T-cell (primary cell): ENCODE measurements around the gene SETDB1. TPM values are rescaled to one million over a fixed set of nuclear protein-coding genes. Genes with fewer than 3 reads are reported as not detected.
"Not testable (repeated sequence)": the region's sequence is repeated elsewhere in the genome, so short reads cannot be mapped to it uniquely, and the experiment has no call there.

ENCODE experiments used
- ATAC-seq, 4 experiments: fragments of 200-7000 bp in 3 of 4; fragments of 150-1000 bp in 1 of 4; cut with Tn5 transposase; replicated peaks in 1 of 4; 1 replicate in 3 of 4; 2 replicates in 1 of 4; pipeline ENCODE4 v1.10.0; 2021; ENCODE audit warnings: moderate library complexity in 3 of 4, mild to moderate bottlenecking in 2 of 4, moderate number of reproducible peaks in 1 of 4
- CTCF ChIA-PET, 2 donors: fragments of 300-600 bp; sonication (Branson Sonifier 250); formaldehyde crosslinking; loops; one replicate each; lab custom pipeline; 2022; ENCODE audit warnings: antibody characterized with exemption in 2 of 2; lab: Charles Lee
- POLR2A ChIA-PET, 2 donors: fragments of 300-600 bp; sonication (Branson Sonifier 250); formaldehyde crosslinking; loops; one replicate each; lab custom pipeline; 2022; ENCODE audit warnings: antibody characterized with exemption in 2 of 2; lab: Charles Lee
- DNase-seq, 35 experiments: peaks; one replicate each; pipeline versions ENCODE4 v3.0.0 to v3.0.0-alpha.2; 2013 to 2023
- H3K27ac ChIP-seq: one replicate; pipeline ENCODE4 v1.5.1; 2013; ENCODE audit warnings: low read length
- H3K27me3 ChIP-seq, 2 experiments: replicated peaks in 1 of 2; 1 replicate in 1 of 2; 2 replicates in 1 of 2; pipeline versions ENCODE4 v1.6.1 to v1.7.0; 2013; ENCODE audit warnings: low read length in 1 of 2, mixed read lengths in 1 of 2; ENCODE audit not compliant: control insufficient read depth in 2 of 2, insufficient read depth in 2 of 2; ENCODE audit errors: extremely low read depth in 1 of 2
- H3K36me3 ChIP-seq, 2 donors: 1 replicate in 1 of 2; 2 replicates in 1 of 2; pipeline versions ENCODE4 v1.6.1 to v1.7.0; 2013; ENCODE audit warnings: low read length in 1 of 2; ENCODE audit not compliant: control insufficient read depth in 2 of 2, insufficient read depth in 1 of 2; ENCODE audit errors: extremely low read depth in 1 of 2
- H3K4me1 ChIP-seq, 2 experiments: 1 replicate in 1 of 2; 2 replicates in 1 of 2; pipeline versions ENCODE4 v1.6.1 to v1.7.0; 2013; ENCODE audit warnings: low read length in 2 of 2, mixed read lengths in 1 of 2; ENCODE audit not compliant: insufficient read depth in 2 of 2, control insufficient read depth in 1 of 2; ENCODE audit errors: extremely low read depth in 1 of 2
- H3K4me3 ChIP-seq, 2 donors: 1 replicate in 1 of 2; 2 replicates in 1 of 2; pipeline versions ENCODE4 v1.5.1 to v1.7.0; 2013; ENCODE audit warnings: mild to moderate bottlenecking in 2 of 2, low read length in 1 of 2, moderate library complexity in 1 of 2; ENCODE audit not compliant: control insufficient read depth in 1 of 2; ENCODE audit errors: extremely low read depth in 1 of 2
- H3K9me3 ChIP-seq: 2 replicates; pipeline ENCODE4 v1.7.0; 2013
- H3K27ac Mint-ChIP-seq, 2 donors: one replicate each; pipeline ENCODE4 v1.8.0; 2020 to 2021; ENCODE audit warnings: mild to moderate bottlenecking in 2 of 2, mixed read lengths in 2 of 2
- H3K27me3 Mint-ChIP-seq, 2 donors: one replicate each; pipeline ENCODE4 v1.8.0; 2021 to 2022; ENCODE audit warnings: mixed read lengths in 2 of 2
- H3K36me3 Mint-ChIP-seq: one replicate; pipeline ENCODE4 v1.8.0; 2021; ENCODE audit warnings: mixed read lengths
- H3K4me1 Mint-ChIP-seq, 3 donors: one replicate each; pipeline ENCODE4 v1.8.0; 2020 to 2022; ENCODE audit warnings: mixed read lengths in 3 of 3, mild to moderate bottlenecking in 1 of 3
- H3K4me3 Mint-ChIP-seq, 3 donors: one replicate each; pipeline ENCODE4 v1.8.0; 2020 to 2022; ENCODE audit warnings: mild to moderate bottlenecking in 3 of 3, mixed read lengths in 3 of 3, moderate library complexity in 3 of 3
- H3K9me3 Mint-ChIP-seq, 3 donors: one replicate each; pipeline ENCODE4 v1.8.0; 2020 to 2022; ENCODE audit warnings: mixed read lengths in 3 of 3
- WGBS: methylation state at CpG from one replicate; pipeline ENCODE4 v1.1.5; 2013; ENCODE audit warnings: missing lambda C conversion rate; ENCODE audit not compliant: insufficient coverage; 5-methylcytosine and 5-hydroxymethylcytosine counted together
- total RNA-seq, 35 experiments: library from RNA in 6 of 35; stranded (reverse) in 6 of 35; fragments of 120-200 nt in 1 of 35; gene quantifications; one replicate each; pipeline versions ENCODE4 v1.2.1 to v1.2.4 and lab custom pipeline; 2013 to 2026

SETDB1 gene
- total RNA-seq, 5 donors from 2014 or later (not counting 1 experiment from before 2014, with no cell fraction given): 44.5 to 72.6 (median 62.5) TPM

DNA sequence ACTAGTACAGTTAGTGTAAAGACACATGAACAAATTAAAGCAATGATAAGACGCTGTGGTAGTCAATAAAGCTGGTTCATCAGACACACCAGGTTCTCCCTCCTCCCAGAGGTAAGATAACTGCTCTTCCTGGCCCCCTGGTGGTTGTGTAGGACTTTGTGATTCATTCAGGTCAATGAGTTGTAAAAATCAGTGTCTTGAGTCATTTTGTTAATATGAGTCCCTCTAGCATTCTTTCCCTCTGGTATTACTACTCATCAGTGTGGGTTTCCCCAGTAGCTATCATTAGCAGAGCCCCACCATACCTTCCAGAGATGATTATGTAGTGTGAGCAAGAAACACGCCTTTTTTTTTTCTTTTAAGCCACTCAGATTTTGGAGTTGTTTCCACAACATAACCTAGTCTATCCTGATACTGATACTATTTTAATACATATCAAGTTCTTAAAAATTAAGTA lies 3.6 kb upstream of the SETDB1 start:
- POLR2A ChIA-PET: interaction anchor here (0.6 to 0.7 kb wide), 2 partner anchors 191 to 254 kb away, joined by 3 to 4 read pairs; no protein-coding TSS in a partner anchor
- DNase-seq (peak; percentile 45 to 82 (median 68)), ATAC-seq (peak; percentile 37 to 51 (median 44))
- Mint-ChIP-seq H3K4me1 (peaks cover 18 to 24% (median 22%) of the 10 kb centered on the region in 3 donors), H3K9me3 (no peaks in the 10 kb centered on the region), H3K27me3 (no peaks in the 10 kb centered on the region), H3K36me3 (peaks cover 3% of the 10 kb centered on the region), H3K4me3 (peak overlapping the region in 1 of 3 donors; percentile 18), H3K27ac (peak overlapping the region in 1 of 2 donors; percentile 39)
- Histone ChIP-seq H3K36me3 (peaks cover 0 to under 1% of the 10 kb centered on the region in 2 donors), H3K9me3 (no peaks in the 10 kb centered on the region), H3K27ac (no peak overlapping the region), H3K4me1 (peaks cover 6 to 17% of the 10 kb centered on the region in 2 experiments), H3K4me3 (no peak overlapping the region), H3K27me3 (peaks cover 0 to 2% of the 10 kb centered on the region in 2 experiments)
- CTCF ChIA-PET: interaction anchor here (0.6 to 1.9 kb wide), 11 partner anchors 44 to 628 kb away, joined by 3 to 8 read pairs (median 4); partner anchors contain the start of genes ARNT (in 1 of the 2) and GOLPH3L (in 1 of the 2)
- WGBS: no CpG with 5 or more reads among the region's 2 CpGs

DNA sequence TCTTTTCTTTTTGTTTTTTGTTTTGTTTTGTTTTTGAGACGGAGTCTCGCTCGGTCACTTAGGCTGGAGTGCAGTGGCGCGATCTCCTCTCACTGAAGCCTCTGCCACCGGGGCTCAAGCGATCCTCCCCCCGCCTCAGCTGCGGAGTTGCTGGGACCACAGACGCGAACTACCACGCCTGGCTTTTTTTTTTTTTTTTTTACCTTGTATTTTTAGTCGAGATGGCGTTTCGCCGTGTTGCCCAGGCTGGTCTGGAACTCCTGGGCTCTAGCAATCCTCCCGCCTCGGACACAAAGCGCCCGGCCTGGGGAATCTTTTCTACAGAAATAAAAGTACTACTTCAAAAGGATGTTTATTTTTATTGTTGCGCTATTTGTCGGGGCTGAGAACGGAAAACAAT lies 1.1 kb upstream of the SETDB1 start:
- Histone ChIP-seq H3K36me3 (peaks cover 0 to 17% of the 10 kb centered on the region in 2 donors), H3K9me3 (no peaks in the 10 kb centered on the region), H3K4me1 (peaks cover 9 to 22% of the 10 kb centered on the region in 2 experiments), H3K27me3 (no peaks in the 10 kb centered on the region), H3K4me3 (peak overlapping the region in 1 of 2 donors; percentile 79), H3K27ac (no peak overlapping the region)
- ATAC-seq: no peak
- WGBS: 88% methylated on average over 8 of the region's 23 CpGs
- no peaks in the 10 kb centered on the region for H3K27me3 Mint-ChIP-seq
- H3K36me3 Mint-ChIP-seq: peaks cover 26% of the 10 kb centered on the region
- peak overlapping the region; percentile 92 to 94 (median 93) for H3K4me3 Mint-ChIP-seq
- ChIA-PET POLR2A (interaction anchor here (0.5 to 0.6 kb wide), 2 partner anchors 399 to 596 kb away, joined by 3 to 5 read pairs; no protein-coding TSS in a partner anchor), CTCF (interaction anchor here (0.6 to 1.4 kb wide), 4 partner anchors 34 to 738 kb away, joined by 3 to 6 read pairs (median 4); partner anchors contain the start of gene GOLPH3L (in 1 of the 2))
- peak in 3 of 35 experiments; percentile 4 to 30 (median 10) for DNase-seq
- H3K9me3 Mint-ChIP-seq: no peaks in the 10 kb centered on the region
- peaks cover 23 to 35% (median 27%) of the 10 kb centered on the region in 3 donors for H3K4me1 Mint-ChIP-seq
- H3K27ac Mint-ChIP-seq: peak overlapping the region; percentile 94 to 95

DNA sequence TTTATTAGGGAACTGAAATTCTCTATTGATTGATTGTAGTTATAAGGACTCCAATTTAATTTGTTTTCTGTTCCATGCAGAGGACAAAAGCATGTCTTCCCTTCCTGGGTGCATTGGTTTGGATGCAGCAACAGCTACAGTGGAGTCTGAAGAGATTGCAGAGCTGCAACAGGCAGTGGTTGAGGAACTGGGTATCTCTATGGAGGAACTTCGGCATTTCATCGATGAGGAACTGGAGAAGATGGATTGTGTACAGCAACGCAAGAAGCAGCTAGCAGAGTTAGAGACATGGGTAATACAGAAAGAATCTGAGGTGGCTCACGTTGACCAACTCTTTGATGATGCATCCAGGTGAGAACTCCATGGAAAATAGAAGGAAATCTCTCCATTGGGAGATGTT lies 1.5 kb downstream of the SETDB1 start:
- POLR2A ChIA-PET: no interaction called here

DNA sequence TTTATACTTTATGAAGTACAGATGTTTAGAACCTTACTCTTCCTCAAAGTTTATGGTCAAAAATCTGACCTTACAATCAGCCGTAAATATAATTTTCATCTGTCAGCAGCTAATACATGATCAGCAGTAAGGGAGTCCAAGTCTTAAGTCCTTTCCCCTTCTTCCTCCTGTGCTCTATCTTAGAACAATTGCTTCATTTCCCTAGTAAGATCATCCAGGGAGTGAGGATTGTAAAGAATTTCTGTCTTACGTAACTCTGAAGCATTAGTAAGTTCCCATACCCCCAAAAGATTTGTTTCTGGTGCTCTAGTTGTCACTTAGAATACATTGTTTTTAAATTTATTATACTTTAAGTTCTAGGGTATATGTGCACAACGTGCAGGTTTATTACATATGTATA lies 2.1 kb downstream of the SETDB1 start:
- no peak overlapping the region for H3K27ac Mint-ChIP-seq

More for the DNA sequence above, 1.5 kb downstream of the SETDB1 start:
- CTCF ChIA-PET: interaction anchor here in 1 of 2 donors (0.5 kb wide), 1 partner anchor 741 kb away, joined by 4 read pairs; no protein-coding TSS in a partner anchor
- peaks cover 0 to 2% (median 0%) of the 10 kb centered on the region in 3 donors for H3K9me3 Mint-ChIP-seq
- no peaks in the 10 kb centered on the region for H3K27me3 Mint-ChIP-seq
- H3K27me3 ChIP-seq: no peaks in the 10 kb centered on the region
- no peak overlapping the region for H3K4me3 ChIP-seq
- no peak overlapping the region for H3K27ac ChIP-seq
- no peak for DNase-seq
- H3K4me1 Mint-ChIP-seq: peaks cover 16 to 27% (median 23%) of the 10 kb centered on the region in 3 donors
- peak overlapping the region; percentile 14 to 35 for H3K27ac Mint-ChIP-seq
- ATAC-seq: no peak
- 100% methylated on average over 4 of the region's 4 CpGs for WGBS
- peaks cover 9 to 20% of the 10 kb centered on the region in 2 experiments for H3K4me1 ChIP-seq
- peaks cover 44% of the 10 kb centered on the region for H3K36me3 Mint-ChIP-seq
- peaks cover 0 to 35% of the 10 kb centered on the region in 2 donors for H3K36me3 ChIP-seq
- peaks cover 4% of the 10 kb centered on the region for H3K9me3 ChIP-seq
- H3K4me3 Mint-ChIP-seq: peak overlapping the region; percentile 63 to 94 (median 92)

DNA sequence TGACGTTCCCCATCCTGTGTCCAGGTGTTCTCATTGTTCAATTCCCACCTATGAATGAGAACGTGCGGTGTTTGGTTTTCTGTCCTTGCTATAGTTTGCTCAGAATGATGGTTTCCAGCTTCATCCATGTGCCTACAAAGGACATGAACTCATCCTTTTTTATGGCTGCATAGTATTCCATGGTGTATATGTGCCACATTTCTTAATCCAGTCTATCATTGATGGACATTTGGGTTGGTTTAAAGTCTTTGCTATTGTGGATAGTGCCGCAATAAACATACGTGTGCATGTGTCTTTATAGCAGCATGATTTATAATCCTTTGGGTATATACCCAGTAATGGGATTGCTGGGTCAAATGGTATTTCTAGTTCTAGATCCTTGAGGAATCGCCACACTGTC lies 2.6 kb downstream of the SETDB1 start:
- POLR2A ChIA-PET, DNase-seq: not testable (repeated sequence)

More for the DNA sequence above, 2.1 kb downstream of the SETDB1 start:
- ATAC-seq (no peak), DNase-seq (no peak)
- Mint-ChIP-seq H3K4me1 (peaks cover 15 to 25% (median 21%) of the 10 kb centered on the region in 3 donors), H3K4me3 (no peak overlapping the region), H3K36me3 (peaks cover 49% of the 10 kb centered on the region), H3K9me3 (peaks cover 0 to 3% (median 0%) of the 10 kb centered on the region in 3 donors), H3K27me3 (no peaks in the 10 kb centered on the region)
- Histone ChIP-seq H3K36me3 (peaks cover 0 to 35% of the 10 kb centered on the region in 2 donors), H3K4me3 (no peak overlapping the region), H3K27ac (no peak overlapping the region), H3K9me3 (peaks cover 4% of the 10 kb centered on the region), H3K4me1 (peaks cover 9 to 20% of the 10 kb centered on the region in 2 experiments), H3K27me3 (no peaks in the 10 kb centered on the region)
- CTCF ChIA-PET: no interaction called here
- POLR2A ChIA-PET: no interaction called here
- no CpG with 5 or more reads among the region's 3 CpGs for WGBS

DNA sequence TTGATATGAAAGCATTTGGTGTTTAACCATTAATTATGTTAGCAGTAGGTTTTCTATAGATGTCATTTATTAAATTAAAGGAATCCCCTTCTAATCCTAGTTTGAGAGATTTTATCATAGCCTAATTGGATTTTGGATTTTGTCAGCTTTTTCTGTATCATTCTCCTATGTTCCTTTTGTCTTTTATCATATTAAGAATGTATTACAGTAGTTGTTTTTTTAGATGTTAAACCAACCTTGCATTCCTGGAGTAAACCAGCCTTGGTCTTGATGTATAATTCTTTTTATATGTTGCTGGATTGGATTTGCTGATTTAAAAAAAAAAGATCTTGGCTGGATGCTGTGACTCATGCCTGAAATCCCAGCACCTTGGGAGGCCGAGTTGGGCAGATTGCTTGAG lies 5.6 kb downstream of the SETDB1 start:
- H3K36me3 Mint-ChIP-seq: peaks cover 64% of the 10 kb centered on the region

More for the DNA sequence above, 2.6 kb downstream of the SETDB1 start:
- H3K27ac ChIP-seq, CTCF ChIA-PET, H3K27ac Mint-ChIP-seq, H3K9me3 Mint-ChIP-seq, H3K27me3 ChIP-seq, ATAC-seq, H3K27me3 Mint-ChIP-seq, H3K4me3 ChIP-seq, H3K4me3 Mint-ChIP-seq, H3K9me3 ChIP-seq: not testable (repeated sequence)
- peaks cover 0 to 35% of the 10 kb centered on the region in 2 donors for H3K36me3 ChIP-seq
- Mint-ChIP-seq H3K4me1 (peaks cover 15 to 25% (median 21%) of the 10 kb centered on the region in 3 donors), H3K36me3 (peaks cover 49% of the 10 kb centered on the region)
- WGBS: no CpG with 5 or more reads among the region's 6 CpGs
- peaks cover 9 to 20% of the 10 kb centered on the region in 2 experiments for H3K4me1 ChIP-seq

More for the DNA sequence above, 5.6 kb downstream of the SETDB1 start:
- Histone ChIP-seq H3K4me1 (peaks cover 7 to 10% of the 10 kb centered on the region in 2 experiments), H3K36me3 (peaks cover 0 to 38% of the 10 kb centered on the region in 2 donors), H3K9me3 (peaks cover 4% of the 10 kb centered on the region), H3K27me3 (no peaks in the 10 kb centered on the region), H3K27ac (no peak overlapping the region), H3K4me3 (no peak overlapping the region)
- ChIA-PET POLR2A (no interaction called here), CTCF (interaction anchor here in 1 of 2 donors (1.2 kb wide), 1 partner anchor 10 kb away, joined by 4 read pairs; no protein-coding TSS in a partner anchor)
- Mint-ChIP-seq H3K27ac (no peak overlapping the region), H3K4me3 (peak overlapping the region in 1 of 3 donors; percentile 28), H3K27me3 (no peaks in the 10 kb centered on the region), H3K4me1 (peaks cover 17 to 30% (median 25%) of the 10 kb centered on the region in 3 donors), H3K9me3 (peaks cover 0 to 3% (median 0%) of the 10 kb centered on the region in 3 donors)
- DNase-seq (peak in 1 of 35 experiments; percentile 14), ATAC-seq (no peak)
- no CpG with 5 or more reads among the region's 1 CpG for WGBS
